Putamen (tissue), 1 donor: ENCODE results near the gene CTBP2.
"Not testable (repeated sequence)": the region's sequence is repeated elsewhere in the genome, so short reads cannot be mapped to it uniquely, and the experiment has no call there.

Experiments
- DNase-seq: peaks from one replicate; pipeline ENCODE4 v3.0.0-alpha.2; 2016; ENCODE audit warnings: low spot score

CTBP2 gene

GRCh38 chr10:125158601-125159485 lies 1.5 kb downstream of the CTBP2 start:
- peak; percentile 74 for DNase-seq

GRCh38 chr10:125158275-125158600 lies 2.1 kb downstream of the CTBP2 start:
- DNase-seq = no peak

GRCh38 chr10:125157505-125157904 lies 2.9 kb downstream of the CTBP2 start:
- no peak for DNase-seq

DNA sequence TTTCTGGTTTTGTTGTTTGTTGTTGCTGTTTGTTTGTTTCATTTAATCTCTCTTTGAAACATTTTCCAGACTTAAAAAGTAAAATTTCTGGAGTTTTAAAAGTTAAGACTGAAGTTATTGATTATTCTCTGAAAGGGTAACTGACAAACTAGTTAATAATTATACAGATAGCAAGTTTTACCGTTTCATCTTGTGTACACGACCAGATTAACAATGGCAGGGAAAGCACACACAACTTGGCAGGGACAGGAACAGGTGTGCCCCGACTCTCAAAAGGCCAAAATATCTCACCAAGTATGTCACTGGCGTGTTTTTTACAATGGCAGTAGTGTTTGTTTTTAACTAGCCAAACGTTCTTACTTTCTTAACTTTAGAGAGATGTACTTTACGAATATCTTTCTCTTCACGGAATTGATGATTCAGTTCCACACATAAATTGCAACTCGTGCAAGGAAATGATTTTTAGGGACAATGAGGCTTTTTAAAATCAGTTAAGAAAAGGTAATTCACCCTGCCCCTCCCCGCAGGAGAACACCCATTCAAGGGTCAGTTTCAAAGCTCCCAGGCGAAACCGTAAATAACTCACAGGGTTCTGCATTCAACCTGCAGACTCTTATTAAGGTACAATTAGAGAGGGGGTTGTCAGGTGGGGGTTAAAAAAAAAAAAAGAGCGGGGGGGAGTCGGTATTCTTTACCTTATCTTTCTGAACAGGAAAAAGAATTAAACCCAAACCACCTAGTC lies 3.5 kb downstream of the CTBP2 start:
- DNase-seq = no peak

GRCh38 chr10:125156196-125156595 lies 4.2 kb downstream of the CTBP2 start:
- DNase-seq = no peak

GRCh38 chr10:125155101-125155500 lies 5.3 kb downstream of the CTBP2 start:
- DNase-seq = peak; percentile 52

DNA sequence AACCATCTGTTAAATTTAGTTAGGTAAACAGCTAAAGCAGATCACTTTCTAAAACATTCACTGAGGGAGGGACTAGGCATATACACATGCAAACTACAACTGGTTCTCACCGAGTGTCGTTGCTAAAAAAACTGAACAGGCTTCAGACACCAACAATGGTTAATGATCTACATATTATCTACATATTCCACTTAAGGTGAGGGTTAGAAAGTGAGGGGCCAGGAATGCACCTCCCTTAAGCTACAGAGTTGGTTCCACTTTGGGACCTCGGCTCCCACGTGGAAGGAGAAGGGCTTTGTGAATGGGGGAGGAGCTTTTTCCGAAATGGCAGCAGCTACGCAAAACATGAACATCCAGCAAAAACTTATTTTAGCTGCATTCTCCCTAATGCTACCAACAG lies 5.8 kb downstream of the CTBP2 start:
- DNase-seq = no peak

DNA sequence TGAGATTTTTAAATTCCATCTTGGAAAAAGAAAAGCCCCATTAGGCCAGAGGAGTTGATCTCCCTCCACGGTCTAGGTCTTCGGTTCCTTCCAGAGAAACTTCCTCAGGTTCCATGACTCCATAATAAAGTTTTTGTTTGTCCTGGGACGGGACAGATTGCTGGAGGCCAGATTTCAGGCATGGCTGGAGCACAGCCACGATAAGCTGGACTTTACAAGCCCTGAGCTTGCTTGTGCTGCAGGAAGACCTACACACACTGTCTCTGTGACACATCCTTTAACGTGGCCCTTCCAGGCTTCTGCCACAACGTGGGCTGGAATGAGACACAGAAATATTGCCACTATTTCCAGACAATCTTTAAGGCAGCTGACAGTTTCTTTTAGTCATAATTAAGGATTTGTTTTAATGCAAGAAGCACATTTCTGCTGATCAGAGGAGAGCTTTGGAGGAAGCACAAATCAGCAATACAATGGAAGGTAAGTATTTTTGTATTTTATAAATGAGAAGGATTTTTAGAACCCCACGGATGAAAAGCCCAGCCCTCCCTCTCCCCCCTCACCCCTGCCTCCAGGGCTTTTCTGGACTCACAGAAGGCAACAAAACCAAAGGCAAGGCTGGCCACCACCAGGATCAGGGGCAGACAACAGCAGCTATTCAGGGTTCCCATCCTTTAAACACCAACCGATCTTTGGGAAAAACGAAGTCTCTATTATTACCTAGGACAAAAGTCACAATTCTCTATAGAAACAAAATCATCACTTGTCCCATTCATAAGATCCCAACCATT lies 6.5 kb downstream of the CTBP2 start:
- DNase-seq = no peak

- DNase-seq = peak; percentile 75
Measured at GRCh38 chr10:125152450-125153368, 7.7 kb downstream of the CTBP2 start.

DNA sequence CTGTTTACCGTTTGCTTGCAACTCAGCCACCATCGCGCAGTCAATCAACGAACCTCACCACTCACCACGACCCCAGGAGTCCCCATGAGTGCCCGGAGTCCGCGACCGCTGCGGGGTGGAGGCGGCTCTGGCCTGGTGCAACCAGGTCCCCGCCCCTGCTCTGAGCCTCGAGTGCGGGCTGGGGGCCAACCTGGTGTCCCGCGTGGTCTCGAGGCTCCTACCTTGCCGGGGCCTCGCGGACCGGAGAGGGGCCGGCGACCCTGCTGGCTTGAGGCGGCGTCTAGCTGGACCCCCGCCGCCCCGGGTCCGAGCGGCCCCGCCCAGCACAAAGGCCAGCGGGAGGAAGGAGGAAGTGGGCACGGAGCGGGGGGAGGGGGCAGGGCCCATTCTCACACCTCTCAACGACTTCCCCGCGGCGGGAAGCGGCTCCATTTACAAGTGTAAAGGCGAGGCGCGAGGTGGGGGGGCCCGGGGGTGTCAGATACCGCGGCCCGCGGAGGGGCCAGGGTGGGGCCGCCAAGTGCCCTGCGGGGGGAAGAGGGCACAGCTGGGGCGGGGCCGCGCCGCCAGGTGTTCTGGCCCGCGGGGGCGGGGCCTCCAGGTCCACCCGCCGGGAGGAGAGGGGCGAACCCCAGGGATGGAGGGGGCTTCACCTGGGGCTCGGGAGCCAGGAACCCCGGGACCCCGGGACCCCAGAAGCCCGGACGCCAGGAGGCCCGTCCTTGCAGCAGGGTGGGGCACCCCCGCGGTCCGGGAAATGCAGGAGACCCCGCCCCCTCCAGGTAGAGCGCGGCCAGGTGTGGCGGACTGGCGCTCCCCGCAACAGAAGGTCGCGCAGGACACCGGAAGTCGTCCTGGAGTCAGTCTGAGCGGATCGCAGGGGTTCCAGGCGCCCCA lies 8.6 kb downstream of the CTBP2 start:
- no peak for DNase-seq

DNA sequence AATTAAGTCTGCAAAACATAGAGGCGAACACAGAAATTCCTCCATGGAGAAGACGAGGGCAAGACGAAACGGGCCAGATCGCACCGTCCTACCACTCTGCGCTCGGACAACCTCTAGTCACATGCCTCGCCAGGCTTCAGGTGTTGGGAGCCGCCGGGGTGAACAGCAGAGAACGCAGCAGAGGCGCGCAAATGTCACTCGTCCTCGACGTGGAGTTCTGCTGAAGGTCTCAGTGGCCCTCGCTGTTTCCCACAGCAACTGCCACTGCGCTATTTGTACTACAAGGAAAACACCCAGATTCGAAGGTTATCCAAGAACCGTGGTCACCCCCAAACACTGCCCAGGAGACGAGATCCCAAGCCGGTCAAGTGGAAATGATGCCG lies 9.2 kb downstream of the CTBP2 start:
- DNase-seq = no peak

DNA sequence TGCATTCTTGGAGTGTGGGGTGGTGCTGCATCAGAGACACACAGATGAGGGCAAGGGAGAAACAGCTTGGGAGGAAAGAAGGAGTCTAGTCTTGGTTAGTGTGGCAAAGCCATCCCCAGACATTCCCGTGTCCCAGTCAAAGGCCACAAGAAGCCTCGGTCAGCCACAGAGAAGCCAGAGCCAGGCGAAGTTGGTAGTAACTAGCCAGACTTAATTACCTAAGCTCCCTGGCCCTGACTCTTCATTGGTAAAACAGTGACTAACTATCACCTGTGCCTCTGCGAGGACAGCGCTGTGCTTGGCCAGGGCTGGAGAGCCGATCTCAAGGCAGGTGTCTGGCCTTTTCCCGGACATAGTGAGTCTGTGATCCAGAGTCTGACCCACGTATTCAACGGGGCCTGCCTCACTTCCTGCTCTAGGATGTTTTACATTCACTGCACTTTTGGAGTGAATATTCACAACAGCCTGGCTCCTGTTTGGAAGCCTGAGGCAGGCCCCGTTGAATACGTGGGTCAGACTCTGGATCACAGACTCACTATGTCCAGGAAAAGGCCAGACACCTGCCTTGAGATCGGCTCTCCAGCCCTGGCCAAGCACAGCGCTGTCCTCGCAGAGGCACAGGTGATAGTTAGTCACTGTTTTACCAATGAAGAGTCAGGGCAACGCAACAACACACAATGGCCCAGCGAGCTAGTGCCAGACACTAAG lies 9.8 kb downstream of the CTBP2 start:
- not testable (repeated sequence) for DNase-seq

DNA sequence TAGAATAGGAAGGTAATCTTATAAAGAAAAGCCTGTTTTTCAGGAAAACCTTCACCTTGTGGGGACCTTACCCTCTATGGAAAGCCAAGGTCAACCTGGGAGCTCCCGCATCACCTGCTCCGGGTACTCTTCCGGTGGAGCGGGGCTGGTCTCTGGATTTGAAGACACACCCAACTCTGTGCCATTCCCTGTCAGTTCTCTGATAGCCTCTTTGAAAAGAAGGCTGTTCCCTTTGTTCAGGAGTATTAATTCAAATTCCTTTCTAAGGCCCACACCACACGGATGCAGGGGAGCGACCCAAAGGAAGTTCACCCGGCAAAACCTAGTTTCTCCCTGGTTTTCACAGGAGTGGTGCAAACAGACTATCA lies 10.7 kb downstream of the CTBP2 start:
- no peak for DNase-seq

GRCh38 chr10:125149036-125149679 lies 11.2 kb downstream of the CTBP2 start:
- no peak for DNase-seq

DNA sequence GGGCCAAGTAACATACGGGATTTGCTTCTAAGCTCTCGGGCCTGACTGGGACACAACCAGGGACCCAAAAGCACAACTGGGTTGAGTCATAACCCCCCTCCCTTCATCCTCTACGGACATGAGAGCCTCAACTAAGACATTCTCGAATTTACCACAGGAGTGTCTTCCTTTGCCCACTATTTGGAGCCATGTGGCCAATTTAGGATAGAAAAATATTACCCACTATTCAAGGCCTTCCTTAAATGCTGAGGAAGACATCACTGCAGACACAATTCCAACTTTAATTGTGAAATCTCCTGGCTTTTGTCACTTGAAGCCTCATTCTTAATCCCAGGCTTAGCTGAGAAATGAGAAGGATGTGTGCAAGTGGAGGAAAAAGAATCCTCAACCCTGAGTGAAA lies 11.8 kb downstream of the CTBP2 start:
- no peak for DNase-seq

DNA sequence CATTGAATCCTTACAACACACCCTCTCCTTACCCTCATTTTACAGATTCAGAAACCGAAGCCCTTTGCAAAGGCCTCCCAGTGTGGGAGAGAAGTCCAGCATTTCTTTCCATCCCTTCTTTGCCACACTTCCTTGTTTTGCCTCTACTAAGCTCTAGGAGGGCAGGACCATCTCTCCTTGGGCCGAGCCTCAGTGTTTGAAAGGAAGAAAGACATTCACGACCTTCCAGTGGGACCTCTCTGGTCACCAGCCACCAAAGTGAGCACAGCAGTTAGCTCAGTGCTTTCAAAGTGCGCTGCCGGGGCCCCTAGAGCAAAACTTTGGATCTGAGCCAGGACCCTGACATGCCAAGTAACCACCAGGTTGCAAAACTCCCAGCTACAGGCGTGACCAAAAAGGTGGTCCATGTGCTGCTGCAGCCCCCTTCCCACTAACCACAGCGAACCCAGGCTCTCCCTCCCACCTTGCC lies 12.4 kb downstream of the CTBP2 start:
- no peak for DNase-seq

GRCh38 chr10:125146791-125147579 lies 13.4 kb downstream of the CTBP2 start:
- DNase-seq = no peak

- no peak for DNase-seq
Measured at GRCh38 chr10:125145636-125146035, 14.7 kb downstream of the CTBP2 start.
